22Rv1 (cell line): ENCODE data around the gene EEA1.
"Not testable (repeated sequence)": the region's sequence is repeated elsewhere in the genome, so short reads cannot be mapped to it uniquely, and the experiment has no call there.

Experiments used
- H3K27ac ChIP-seq: fragments of 450-650 bp; 2 replicates; pipeline ENCODE4 v1.5.1; 2017
- CTCF ChIP-seq: fragments of 450-650 bp; IDR thresholded peaks from 2 replicates; pipeline ENCODE4 v1.5.1; 2017; ENCODE audit warnings: mild to moderate bottlenecking
- ZFX ChIP-seq: fragments of 450-650 bp; IDR thresholded peaks from 2 replicates; pipeline ENCODE4 v1.6.1; 2017; ENCODE audit warnings: antibody characterized with exemption, borderline replicate concordance

EEA1 gene

GRCh38 chr12:92756898-92757596 lies 172.0 kb downstream of the EEA1 start:
- H3K27ac ChIP-seq = no peak overlapping the region

GRCh38 chr12:92753976-92754885 lies 174.9 kb downstream of the EEA1 start:
- no peak for TF ChIP-seq CTCF
- no peak for TF ChIP-seq ZFX
- H3K27ac ChIP-seq = no peak overlapping the region

More at GRCh38 chr12:92756898-92757596, 172.0 kb downstream of the EEA1 start:
- no peak for TF ChIP-seq CTCF
- TF ChIP-seq ZFX = no peak

GRCh38 chr12:92749691-92750090 lies 179.4 kb downstream of the EEA1 start:
- not testable (repeated sequence) for H3K27ac ChIP-seq

GRCh38 chr12:92747151-92747550 lies 181.9 kb downstream of the EEA1 start:
- H3K27ac ChIP-seq = no peak overlapping the region
- TF ChIP-seq CTCF (no peak), ZFX (no peak)

- TF ChIP-seq CTCF (no peak), ZFX (no peak)
- no peak overlapping the region for H3K27ac ChIP-seq
These were observed 183.1 kb downstream of the EEA1 start for GRCh38 chr12:92745856-92746550.

- no peak for TF ChIP-seq ZFX
- no peak overlapping the region for H3K27ac ChIP-seq
These were observed 186.1 kb downstream of the EEA1 start for GRCh38 chr12:92743026-92743425.

- H3K27ac ChIP-seq = no peak overlapping the region
- no peak for TF ChIP-seq ZFX
These were observed 188.7 kb downstream of the EEA1 start for GRCh38 chr12:92740411-92740810.

- TF ChIP-seq ZFX (no peak), CTCF (no peak)
- no peak overlapping the region for H3K27ac ChIP-seq
These were observed 190.0 kb downstream of the EEA1 start for GRCh38 chr12:92739113-92739512.
